GM12878 (cell line): ENCODE data around the gene LST1.

Experiments used
- CBFB ChIP-seq: IDR thresholded peaks from 2 replicates; pipeline ENCODE4 v1.6.1; 2016; ENCODE audit warnings: antibody characterized with exemption, low read depth
- CUX1 ChIP-seq: IDR thresholded peaks from 2 replicates; pipeline ENCODE4 v1.6.1; 2012; ENCODE audit warnings: improper control_type of control experiment, low read depth, low read length; ENCODE audit not compliant: insufficient replicate concordance
- MAX ChIP-seq: IDR thresholded peaks from 2 replicates; pipeline ENCODE4 v1.6.1; 2012; ENCODE audit warnings: low read depth, low read length, improper control_type of control experiment
- NKRF ChIP-seq: fragments of 450-650 bp; conservative IDR thresholded peaks from 2 replicates; pipeline ENCODE4 v1.6.1; 2017; ENCODE audit warnings: mild to moderate bottlenecking, moderate library complexity
- ZNF687 ChIP-seq: fragments of 450-650 bp; IDR thresholded peaks from 2 replicates; pipeline ENCODE4 v1.6.1; 2017; ENCODE audit warnings: mild to moderate bottlenecking, moderate library complexity

DNA sequence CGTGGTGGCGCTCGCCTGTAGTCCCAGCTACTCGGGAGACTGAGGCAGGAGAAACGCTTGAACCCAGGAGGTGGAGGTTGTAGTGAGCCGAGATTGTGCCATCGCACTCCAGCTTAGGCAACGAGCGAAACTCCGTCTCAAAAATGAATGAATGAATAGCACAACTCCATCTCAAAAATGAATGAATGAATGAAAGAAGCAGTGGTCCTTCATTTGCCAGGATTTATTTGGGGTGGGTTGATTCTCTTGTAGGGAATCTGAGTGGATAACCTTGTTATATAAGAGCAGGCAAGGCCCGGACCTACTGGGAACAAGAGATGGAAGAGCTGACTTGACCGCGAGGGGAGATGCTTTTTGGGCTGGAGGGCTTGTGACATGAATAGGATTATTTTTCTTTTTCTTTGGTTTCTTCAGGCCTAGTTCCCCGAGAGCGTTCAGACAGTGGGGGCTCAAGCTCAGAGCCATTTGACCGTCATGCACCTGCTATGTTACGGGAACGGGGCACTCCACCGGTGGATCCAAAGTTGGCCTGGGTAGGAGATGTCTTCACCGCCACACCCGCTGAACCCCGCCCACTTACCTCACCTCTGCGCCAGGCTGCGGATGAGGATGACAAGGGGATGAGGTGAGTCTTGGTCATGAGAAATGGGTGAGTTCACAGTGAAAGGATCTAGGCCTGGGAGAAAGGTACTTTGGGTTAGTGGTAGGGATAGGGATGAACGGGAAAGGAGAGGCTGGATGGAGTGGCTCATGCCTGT, 44.3 kb downstream of the LST1 start:
- TF ChIP-seq ZNF687 (no peak), NKRF (no peak), CBFB (no peak), MAX (no peak), CUX1 (no peak)
